Mononuclear cell (primary cell): ENCODE data around the gene CREB1. TPM values are rescaled to one million over a fixed set of nuclear protein-coding genes. Genes with fewer than 3 reads are reported as not detected.
A peak's percentile ranks its signal among the peaks of the same experiment; 100 is the strongest.
"Not testable (repeated sequence)": the region's sequence is repeated elsewhere in the genome, so short reads cannot be mapped to it uniquely, and the experiment has no call there.

ENCODE experiments used
- H3K27me3 ChIP-seq: 2 replicates; pipeline ENCODE4 v1.6.0; 2011; ENCODE audit warnings: low read length, control low read depth; ENCODE audit not compliant: insufficient read depth
- H3K4me1 ChIP-seq: 2 replicates; pipeline ENCODE4 v1.5.1; 2011; ENCODE audit warnings: mild to moderate bottlenecking, low read length, control low read depth; ENCODE audit not compliant: insufficient read depth
- H3K4me3 ChIP-seq: 2 replicates; pipeline ENCODE4 v1.5.1; 2011; ENCODE audit warnings: mild to moderate bottlenecking, low read length, moderate library complexity
- H3K9me3 ChIP-seq: 2 replicates; pipeline ENCODE4 v1.5.1; 2011; ENCODE audit warnings: low read depth, mild to moderate bottlenecking, control low read depth, low read length
- total RNA-seq: library from RNA; depleted of rRNA; stranded (reverse); fragments of >200 nt; gene quantifications from one replicate; pipeline ENCODE4 v1.2.3, GENCODE V29; 2012

CREB1 gene
- 69.3 TPM for total RNA-seq

DNA sequence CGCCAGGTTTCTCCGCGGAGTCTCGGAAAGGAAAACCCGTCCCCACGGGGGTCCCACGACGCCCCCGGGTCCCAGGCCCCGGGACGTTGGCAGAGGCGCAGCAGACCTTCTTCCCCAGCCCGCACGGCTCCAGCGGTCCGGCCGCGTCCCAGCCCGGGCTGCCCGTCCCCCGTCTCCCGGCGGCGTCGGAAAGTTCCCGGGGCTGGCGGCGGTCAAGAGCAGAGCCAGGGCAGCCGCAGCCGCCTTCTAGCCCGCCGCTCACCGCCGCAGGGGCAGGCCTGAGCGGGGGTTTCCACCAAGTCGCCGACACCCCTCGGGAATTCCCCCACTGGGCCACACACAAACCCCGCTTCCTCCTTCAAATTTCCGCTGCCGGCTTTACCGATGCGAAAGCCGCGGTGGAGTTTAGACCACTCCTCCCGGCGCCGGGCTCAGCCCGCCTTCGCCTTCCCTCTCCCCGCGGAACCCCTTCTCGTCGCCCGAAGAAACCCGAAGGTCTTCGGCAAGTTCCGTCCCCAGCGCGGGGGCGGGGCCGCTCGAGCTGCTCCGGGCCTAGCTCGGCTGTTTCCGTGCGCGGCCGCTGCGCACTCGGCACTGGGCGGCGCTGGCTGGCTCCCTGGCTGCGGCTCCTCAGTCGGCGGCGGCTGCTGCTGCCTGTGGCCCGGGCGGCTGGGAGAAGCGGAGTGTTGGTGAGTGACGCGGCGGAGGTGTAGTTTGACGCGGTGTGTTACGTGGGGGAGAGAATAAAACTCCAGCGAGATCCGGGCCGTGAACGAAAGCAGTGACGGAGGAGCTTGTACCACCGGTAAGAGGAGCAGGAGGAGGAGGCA is at the start of gene CREB1:
TSS of gene CREB1 (plus strand) at position 633 of the 830 bp plus-strand sequence. CDS start 25,674 bp downstream, outside the sequence.
- Histone ChIP-seq H3K9me3 (no peaks in the 10 kb centered on the region), H3K4me1 (peaks cover 63% of the 10 kb centered on the region), H3K4me3 (peak within 1 kb of the TSS; percentile 98), H3K27me3 (no peaks in the 10 kb centered on the region)

DNA sequence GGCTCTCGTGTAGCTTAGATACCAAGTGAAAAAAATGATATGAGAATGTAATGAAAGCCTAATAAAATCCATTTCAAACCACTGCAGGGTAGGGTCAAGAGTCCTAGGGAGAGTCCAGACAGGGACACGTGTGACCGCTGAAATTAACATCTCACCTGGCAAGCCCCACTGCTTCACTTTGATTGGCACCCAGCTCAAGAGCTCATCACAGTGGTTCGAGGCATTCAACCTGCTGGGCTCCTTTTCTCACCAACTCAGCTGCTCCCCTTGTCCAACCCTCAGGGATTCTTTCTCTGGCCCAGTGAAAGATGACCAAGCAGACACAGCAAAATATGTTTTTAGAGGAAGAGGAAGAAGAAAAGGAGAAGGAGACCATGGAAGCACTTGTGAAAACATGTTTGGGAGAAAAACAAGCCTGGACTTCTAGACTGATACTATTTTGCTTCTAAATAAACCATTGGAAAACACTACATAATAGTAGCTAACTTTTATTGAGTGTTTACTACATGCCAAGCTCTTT is 49.2 kb upstream of the CREB1 start:
- no peaks in the 10 kb centered on the region for H3K9me3 ChIP-seq
- no peaks in the 10 kb centered on the region for H3K27me3 ChIP-seq
- H3K4me1 ChIP-seq, result peaks cover 25% of the 10 kb centered on the region
- no peak overlapping the region for H3K4me3 ChIP-seq

DNA sequence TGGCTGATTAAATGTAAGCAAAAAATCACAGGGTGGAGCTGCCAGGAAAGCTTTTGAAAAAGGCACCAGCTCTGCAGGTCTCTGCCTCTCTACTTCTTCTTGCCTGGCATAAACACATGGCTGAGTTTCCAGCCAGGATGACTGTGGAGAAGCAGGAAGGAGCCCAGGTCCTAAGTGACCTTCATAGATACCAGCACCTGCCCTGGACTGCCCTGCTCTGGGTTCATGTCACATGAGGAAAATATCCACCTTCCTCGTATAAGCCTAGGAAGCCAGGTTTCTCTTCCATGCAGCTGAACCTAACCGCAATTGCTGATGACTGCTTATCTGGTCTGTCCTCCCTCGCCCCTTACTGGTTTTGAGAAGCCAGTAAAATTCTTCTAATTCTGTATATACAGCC is 47.8 kb upstream of the CREB1 start:
- H3K4me1 ChIP-seq, result peaks cover 25% of the 10 kb centered on the region
- H3K9me3 ChIP-seq, result no peaks in the 10 kb centered on the region
- H3K4me3 ChIP-seq, result no peak overlapping the region
- H3K27me3 ChIP-seq, result no peaks in the 10 kb centered on the region

DNA sequence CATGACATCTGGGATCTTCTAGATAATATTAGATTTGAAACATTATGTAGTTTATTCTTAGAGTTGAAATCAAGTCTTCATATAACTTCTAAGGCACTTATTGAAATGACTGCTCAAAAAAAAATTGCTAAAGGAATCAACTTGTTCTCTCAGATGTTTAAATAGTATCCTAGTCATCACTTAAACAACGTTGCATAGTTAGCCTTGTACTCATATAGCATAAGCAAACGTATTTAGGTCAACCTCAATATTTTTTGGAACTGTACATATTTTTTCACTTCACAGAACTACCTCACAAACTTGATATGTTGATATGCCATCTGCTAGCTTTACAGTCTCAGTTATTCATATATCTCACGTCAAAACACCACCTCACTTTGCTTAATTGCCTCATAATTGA is 47.1 kb upstream of the CREB1 start:
- Histone ChIP-seq H3K4me1 (peaks cover 25% of the 10 kb centered on the region), H3K4me3 (no peak overlapping the region), H3K27me3 (no peaks in the 10 kb centered on the region), H3K9me3 (no peaks in the 10 kb centered on the region)

DNA sequence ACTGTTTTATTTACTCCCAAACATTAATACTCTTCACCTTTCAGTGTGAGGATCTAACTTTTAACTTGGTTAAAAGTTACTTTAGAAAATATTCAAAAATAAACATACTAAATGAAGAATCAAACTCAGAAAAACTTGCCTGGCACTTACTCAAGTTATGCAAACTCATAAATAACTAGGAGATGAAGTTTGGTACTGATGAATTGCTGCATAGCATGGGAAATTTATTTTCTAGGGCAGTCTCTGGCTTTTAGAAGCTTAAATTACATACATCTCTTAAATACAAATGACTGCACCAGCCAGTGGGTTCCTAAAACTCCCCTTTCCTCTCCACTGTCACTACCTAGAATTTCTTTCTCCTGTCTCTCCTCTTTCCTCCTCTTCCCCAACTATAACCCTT is 46.7 kb upstream of the CREB1 start:
- Histone ChIP-seq H3K27me3 (no peaks in the 10 kb centered on the region), H3K4me1 (peaks cover 25% of the 10 kb centered on the region), H3K9me3 (no peaks in the 10 kb centered on the region), H3K4me3 (no peak overlapping the region)

DNA sequence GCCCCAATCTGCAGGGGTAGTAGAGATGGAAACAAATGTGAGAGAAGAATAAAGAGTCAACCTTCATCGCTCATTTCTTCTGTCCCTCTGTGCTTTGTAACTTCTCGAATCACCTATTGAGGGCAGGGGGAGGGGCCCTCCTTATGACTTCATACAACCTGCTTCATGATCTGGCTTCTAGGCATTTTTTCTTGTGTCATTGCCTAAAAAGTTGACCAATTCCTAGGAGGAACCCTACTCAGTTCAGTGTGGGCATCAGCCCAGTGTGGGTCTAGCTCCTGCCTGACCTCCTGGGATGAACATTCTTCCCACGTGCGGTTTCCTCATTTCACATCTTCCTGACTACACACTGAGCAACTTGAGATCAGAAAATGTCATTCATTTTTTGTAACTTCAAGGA is 46.3 kb upstream of the CREB1 start:
- H3K27me3 ChIP-seq, result no peaks in the 10 kb centered on the region
- peaks cover 25% of the 10 kb centered on the region for H3K4me1 ChIP-seq
- H3K9me3 ChIP-seq, result no peaks in the 10 kb centered on the region
- H3K4me3 ChIP-seq, result no peak overlapping the region

DNA sequence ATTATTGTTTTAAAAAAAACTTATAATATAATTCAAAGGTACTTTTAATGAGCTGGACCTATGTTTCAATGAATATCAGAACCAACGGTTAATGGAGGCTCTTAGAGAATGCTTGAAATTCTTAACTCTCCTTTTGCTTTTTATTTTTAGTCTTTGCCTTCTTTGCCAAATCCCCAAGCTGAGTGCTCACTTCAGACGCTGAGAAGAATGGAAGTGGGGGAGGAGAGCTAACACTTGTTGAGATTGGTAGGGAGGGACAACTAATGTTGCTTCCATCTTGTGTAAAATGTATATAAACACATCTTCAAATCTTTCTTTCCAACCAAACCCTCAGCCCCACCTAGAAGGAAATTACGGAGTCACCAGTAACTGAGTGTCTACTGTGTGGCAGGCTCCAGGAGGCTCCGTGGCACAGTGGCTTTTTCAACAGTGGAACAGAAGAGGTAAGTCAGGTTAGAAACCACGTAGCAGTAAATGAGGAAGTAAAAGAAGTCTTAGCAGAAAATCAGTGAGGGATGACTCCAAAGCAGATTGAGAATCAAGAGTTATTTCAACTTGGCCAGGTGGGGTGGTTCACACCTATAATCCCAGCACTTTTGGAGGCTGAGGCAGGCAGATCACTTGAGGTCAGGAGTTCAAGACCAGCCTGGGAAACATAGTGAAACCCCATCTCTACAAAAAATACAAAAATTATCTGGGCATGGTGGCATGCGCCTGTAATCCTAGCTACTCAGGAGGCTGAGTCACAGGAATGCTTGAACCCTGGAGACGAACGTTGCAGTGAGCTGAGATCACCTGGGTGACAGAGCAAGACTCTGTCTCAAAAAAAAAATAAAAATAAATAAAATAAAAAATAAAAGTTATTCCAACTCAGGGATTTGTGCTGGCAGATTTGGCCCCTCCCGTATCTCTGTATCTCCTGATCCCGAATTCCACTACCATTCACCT is 45.0 kb upstream of the CREB1 start:
- H3K9me3 ChIP-seq, result no peaks in the 10 kb centered on the region
- H3K4me1 ChIP-seq, result peaks cover 22% of the 10 kb centered on the region
- no peaks in the 10 kb centered on the region for H3K27me3 ChIP-seq
- H3K4me3 ChIP-seq, result no peak overlapping the region

DNA sequence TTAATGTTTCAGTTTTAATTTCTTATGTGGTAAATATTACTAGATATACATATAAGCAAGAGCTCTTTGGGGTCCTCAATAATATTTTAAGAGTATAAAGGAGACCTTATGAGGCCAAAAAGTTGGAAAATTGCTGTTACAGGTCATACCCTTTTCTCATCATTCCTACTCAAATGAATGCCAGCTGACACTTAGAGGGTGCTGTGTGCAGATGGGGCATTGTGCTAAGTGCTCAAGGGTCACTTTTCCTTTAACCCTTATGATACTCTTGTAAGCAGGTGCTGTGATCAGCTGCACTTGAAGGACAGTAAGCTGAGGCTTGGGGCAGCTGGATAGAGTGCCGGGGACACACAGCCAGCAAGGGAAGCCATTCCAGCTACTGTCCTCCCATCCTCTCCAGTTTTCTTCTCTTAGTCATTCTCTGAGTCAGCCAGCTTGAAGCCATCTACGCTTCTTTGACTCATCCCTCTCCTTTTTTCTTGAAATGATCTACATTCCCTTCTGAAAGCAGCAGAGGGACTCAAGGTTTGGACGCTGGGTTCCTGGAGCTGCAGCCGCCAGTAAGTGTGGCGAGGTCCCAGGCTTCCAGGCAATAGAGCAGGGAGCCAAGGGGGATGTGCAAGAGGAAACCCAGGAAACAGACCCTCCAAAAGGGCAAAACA is 42.0 kb upstream of the CREB1 start:
- no peak overlapping the region for H3K4me3 ChIP-seq
- no peaks in the 10 kb centered on the region for H3K9me3 ChIP-seq
- peaks cover 15% of the 10 kb centered on the region for H3K4me1 ChIP-seq
- H3K27me3 ChIP-seq, result no peaks in the 10 kb centered on the region

DNA sequence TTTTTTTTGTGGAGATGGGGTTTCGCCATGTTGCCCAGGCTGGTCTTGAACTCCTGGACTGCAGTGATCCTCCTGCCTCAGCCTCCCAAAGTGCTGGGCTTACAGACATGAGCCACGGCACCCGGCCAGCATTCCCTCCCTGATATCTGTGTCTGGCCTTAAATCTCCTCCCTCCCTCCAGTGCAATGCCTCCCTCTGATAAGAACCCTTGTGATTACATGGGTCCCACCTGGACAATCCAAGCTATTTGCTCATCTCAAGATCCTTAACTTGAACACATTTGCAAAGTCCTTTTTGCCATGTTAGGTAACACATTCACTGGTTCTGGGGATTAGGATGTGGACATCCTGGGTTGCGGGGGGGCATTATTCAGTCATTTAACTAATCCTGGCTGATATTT is 40.5 kb upstream of the CREB1 start:
- H3K4me3 ChIP-seq, result no peak overlapping the region
- no peaks in the 10 kb centered on the region for H3K9me3 ChIP-seq
- no peaks in the 10 kb centered on the region for H3K27me3 ChIP-seq
- peaks cover 19% of the 10 kb centered on the region for H3K4me1 ChIP-seq

DNA sequence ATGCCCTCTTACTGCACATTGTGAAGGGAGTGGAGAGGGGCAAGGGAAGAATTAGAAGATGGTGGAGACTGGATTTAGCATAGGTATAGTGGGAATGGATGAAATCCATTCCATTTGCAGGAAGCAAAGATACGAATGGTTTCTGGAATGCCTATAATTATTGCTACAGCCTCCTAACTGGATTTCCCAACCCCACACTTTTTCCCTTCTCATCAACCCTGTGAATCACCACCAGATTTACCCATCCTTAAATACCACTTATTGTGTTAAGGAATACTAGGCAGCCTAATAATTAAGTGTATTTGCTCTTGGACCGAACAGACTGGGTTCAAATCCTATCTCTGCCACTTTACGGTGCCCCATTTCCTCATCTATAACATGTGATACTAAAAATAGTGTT is 39.3 kb upstream of the CREB1 start:
- Histone ChIP-seq H3K27me3 (no peaks in the 10 kb centered on the region), H3K4me1 (peaks cover 14% of the 10 kb centered on the region), H3K9me3 (no peaks in the 10 kb centered on the region), H3K4me3 (no peak overlapping the region)

DNA sequence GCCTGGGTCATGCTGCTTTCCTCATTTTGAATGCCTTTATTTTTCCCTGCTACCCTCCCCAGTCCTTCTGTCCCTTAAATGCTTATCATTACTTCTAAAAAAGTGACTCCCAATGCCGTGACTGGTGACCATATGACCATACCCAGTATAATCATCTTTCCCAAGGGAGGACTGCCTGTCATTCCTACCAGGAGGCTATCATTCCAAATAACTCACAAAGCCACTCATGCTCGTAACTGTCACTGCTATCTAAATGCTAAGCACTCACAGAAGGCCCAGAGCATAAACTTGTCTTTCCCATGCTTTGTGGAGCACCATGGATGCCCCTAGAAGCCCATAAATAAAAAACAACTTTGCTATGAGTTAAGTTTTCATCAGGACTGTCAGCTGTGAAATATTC is 38.7 kb upstream of the CREB1 start:
- H3K4me3 ChIP-seq, result no peak overlapping the region
- H3K9me3 ChIP-seq, result no peaks in the 10 kb centered on the region
- H3K4me1 ChIP-seq, result peaks cover 14% of the 10 kb centered on the region
- H3K27me3 ChIP-seq, result no peaks in the 10 kb centered on the region

DNA sequence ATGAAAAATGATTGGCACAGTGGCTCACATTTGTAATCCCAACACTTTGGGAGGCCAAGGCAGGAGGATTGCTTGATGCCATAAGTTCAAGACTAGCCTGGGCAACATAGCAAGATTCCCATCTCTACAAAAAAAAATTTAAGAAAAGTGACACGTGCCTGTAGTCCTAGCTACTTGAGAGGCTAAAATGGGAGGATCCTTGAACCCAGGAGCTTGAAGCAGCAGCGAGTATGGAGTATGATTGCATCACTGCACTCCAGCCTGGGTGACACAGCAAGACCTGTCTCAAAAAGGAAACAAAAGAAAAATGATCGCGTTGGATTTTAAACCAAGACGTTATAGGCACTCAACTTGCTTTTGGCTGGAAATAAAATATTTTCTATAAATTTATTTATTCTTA is 37.8 kb upstream of the CREB1 start:
- peaks cover 14% of the 10 kb centered on the region for H3K4me1 ChIP-seq
- no peak overlapping the region for H3K4me3 ChIP-seq

DNA sequence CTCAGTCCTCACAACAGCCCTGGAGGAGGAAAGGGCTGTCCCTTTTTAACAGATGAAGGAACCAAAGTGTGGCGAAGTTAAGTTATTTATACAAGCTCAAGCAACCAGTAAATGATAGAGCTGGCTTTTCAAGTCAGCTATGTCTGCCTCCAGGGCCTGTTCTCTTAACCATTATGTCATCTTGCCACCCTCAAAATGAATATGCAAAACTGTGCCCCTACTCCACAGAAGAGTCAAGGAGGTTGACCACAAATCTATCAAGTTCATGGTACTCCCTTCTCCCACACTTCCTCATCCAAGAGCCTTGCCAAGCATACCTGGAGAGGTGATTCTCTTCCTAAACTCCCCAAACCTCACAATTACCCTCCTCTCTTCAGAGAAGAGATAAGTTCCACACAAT is 37.3 kb upstream of the CREB1 start:
- Histone ChIP-seq H3K9me3 (no peaks in the 10 kb centered on the region), H3K4me1 (peaks cover 14% of the 10 kb centered on the region), H3K27me3 (no peaks in the 10 kb centered on the region), H3K4me3 (no peak overlapping the region)

More for the DNA sequence above, 37.8 kb upstream of the CREB1 start:
- H3K9me3 ChIP-seq, result no peaks in the 10 kb centered on the region
- no peaks in the 10 kb centered on the region for H3K27me3 ChIP-seq

DNA sequence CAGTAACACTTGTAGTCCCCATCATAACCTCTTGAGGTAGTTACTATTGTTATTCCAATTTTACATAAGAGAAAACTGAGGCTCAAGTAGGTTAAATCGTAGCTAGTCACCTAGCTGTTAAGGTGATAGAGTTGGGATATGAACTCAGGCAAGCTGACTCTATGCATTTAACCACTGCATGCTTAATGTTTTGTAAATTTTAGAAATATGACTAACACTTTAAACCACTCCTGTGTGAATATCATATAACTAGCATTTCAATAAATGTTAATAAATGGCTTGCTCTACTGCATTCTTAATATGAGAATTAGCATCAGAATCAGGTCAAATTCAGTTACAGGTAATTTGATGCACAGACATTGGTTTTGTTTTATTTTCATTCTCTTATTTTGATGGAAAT is 35.6 kb upstream of the CREB1 start:
- H3K27me3 ChIP-seq, result no peaks in the 10 kb centered on the region
- no peaks in the 10 kb centered on the region for H3K9me3 ChIP-seq
- H3K4me1 ChIP-seq, result peaks cover 26% of the 10 kb centered on the region
- no peak overlapping the region for H3K4me3 ChIP-seq

DNA sequence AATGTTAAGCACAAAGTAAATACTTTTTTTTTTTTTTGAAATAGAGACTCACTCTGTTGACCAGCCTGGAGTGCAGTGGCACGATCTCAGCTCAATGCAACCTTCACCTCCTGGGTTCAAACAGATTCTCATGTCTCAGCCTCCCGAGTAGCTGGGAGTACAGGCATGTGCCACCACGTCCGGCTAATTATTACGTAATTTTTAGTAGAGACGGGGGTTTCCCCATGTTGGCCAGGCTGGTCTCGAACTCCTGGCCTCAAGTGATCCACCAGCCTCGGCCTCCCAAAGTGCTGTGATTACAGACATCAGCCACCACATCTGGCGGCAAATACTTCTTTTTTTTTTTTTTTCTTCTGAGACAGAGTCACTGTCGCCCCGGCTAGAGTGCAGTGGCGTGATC is 32.8 kb upstream of the CREB1 start:
- H3K27me3 ChIP-seq, H3K4me3 ChIP-seq, H3K9me3 ChIP-seq: not testable (repeated sequence)
- H3K4me1 ChIP-seq, result peaks cover 51% of the 10 kb centered on the region
